Progenitor cell of endocrine pancreas (in vitro differentiated cells): ENCODE data around the gene TRIM44. TPM values are rescaled to one million over a fixed set of nuclear protein-coding genes. Genes with fewer than 3 reads are reported as not detected.

Experiments
- DNase-seq: peaks from one replicate; pipeline ENCODE4 v3.0.0; 2021; ENCODE audit warnings: low spot score; ENCODE audit not compliant: unreplicated experiment
- H3K27ac Mint-ChIP-seq: 2 replicates; pipeline ENCODE4 v1.8.0; 2021; ENCODE audit warnings: mild to moderate bottlenecking, moderate library complexity, mixed read lengths
- H3K27me3 Mint-ChIP-seq: 2 replicates; pipeline ENCODE4 v1.8.0; 2021; ENCODE audit warnings: mixed read lengths
- H3K36me3 Mint-ChIP-seq: 2 replicates; pipeline ENCODE4 v1.8.0; 2022; ENCODE audit warnings: mixed read lengths; ENCODE audit not compliant: insufficient read depth
- H3K4me1 Mint-ChIP-seq: 2 replicates; pipeline ENCODE4 v1.8.0; 2021; ENCODE audit warnings: low read depth, mixed read lengths
- H3K4me3 Mint-ChIP-seq: 2 replicates; pipeline ENCODE4 v1.8.0; 2021; ENCODE audit warnings: low read depth, mild to moderate bottlenecking, moderate library complexity, mixed read lengths
- H3K9me3 Mint-ChIP-seq: 2 replicates; pipeline ENCODE4 v1.8.0; 2021; ENCODE audit warnings: low read depth, mixed read lengths
- CTCF ChIP-seq: fragments of 200-600 bp; sonication (generic); IDR thresholded peaks from one replicate; pipeline ENCODE4 v1.5.0; 2021; ENCODE audit warnings: antibody characterized with exemption, mild to moderate bottlenecking; ENCODE audit not compliant: unreplicated experiment
- total RNA-seq: library from RNA; stranded (reverse); gene quantifications from 2 replicates; pipeline ENCODE4 v1.2.1, GENCODE V29; 2021

The TRIM44 gene
- total RNA-seq, 1 donor from 2014 or later = 65.1 TPM

DNA sequence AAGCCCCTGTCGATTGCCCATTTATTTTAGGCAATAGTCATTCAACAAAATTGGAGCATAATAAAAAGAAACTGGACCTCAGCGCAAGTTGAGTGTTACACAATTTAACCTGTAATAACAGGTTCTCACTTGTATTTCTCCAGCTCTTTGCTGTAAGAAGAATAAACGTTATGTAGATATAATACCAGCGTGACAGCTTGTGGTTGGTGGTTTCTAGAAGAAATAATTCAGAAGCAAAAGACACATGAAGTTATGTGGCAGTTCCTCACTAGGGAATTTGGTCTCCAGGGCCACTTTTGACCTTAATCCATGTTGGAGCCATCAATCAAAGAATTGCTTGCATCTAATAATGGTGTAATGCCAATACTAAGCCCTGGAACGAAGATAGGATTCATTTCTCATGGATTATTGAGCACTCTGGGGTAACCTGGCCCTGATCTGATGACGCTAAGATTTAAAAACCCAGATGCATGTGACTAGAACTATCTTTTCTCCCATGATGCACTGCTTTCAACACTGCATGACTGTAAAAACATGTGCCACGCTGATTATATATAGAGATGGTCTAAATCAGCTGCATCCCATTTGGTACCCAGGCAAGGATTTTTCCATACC, 151.6 kb downstream of the TRIM44 start:
- DNase-seq = no peak
- Mint-ChIP-seq H3K27ac (no peak overlapping the region), H3K36me3 (peaks cover 9% of the 10 kb centered on the region), H3K4me3 (no peak overlapping the region), H3K9me3 (peaks cover 5% of the 10 kb centered on the region), H3K27me3 (no peaks in the 10 kb centered on the region), H3K4me1 (peaks cover 3% of the 10 kb centered on the region)
- no peak for TF ChIP-seq CTCF

- Mint-ChIP-seq H3K4me1 (peaks cover 3% of the 10 kb centered on the region), H3K27me3 (no peaks in the 10 kb centered on the region), H3K9me3 (peaks cover 5% of the 10 kb centered on the region), H3K36me3 (peaks cover 9% of the 10 kb centered on the region), H3K27ac (no peak overlapping the region), H3K4me3 (no peak overlapping the region)
- no peak for TF ChIP-seq CTCF
- DNase-seq = no peak
These were observed 152.2 kb downstream of the TRIM44 start for GRCh38 chr11:35814720-35815305.

- no peak for DNase-seq
- H3K27me3 Mint-ChIP-seq = no peaks in the 10 kb centered on the region
- no peak overlapping the region for H3K27ac Mint-ChIP-seq
- H3K36me3 Mint-ChIP-seq = peaks cover 9% of the 10 kb centered on the region
- H3K4me1 Mint-ChIP-seq = peaks cover 3% of the 10 kb centered on the region
- H3K4me3 Mint-ChIP-seq = no peak overlapping the region
- TF ChIP-seq CTCF = no peak
- H3K9me3 Mint-ChIP-seq = peaks cover 5% of the 10 kb centered on the region
These were observed 153.2 kb downstream of the TRIM44 start for GRCh38 chr11:35815556-35816315.

GRCh38 chr11:35820614-35821013, 158.0 kb downstream of the TRIM44 start:
- Mint-ChIP-seq H3K4me1 (no peaks in the 10 kb centered on the region), H3K9me3 (peaks cover 5% of the 10 kb centered on the region), H3K27ac (no peak overlapping the region), H3K4me3 (no peak overlapping the region), H3K27me3 (no peaks in the 10 kb centered on the region), H3K36me3 (peaks cover 7% of the 10 kb centered on the region)
- DNase-seq = no peak
- no peak for TF ChIP-seq CTCF

- H3K9me3 Mint-ChIP-seq = no peaks in the 10 kb centered on the region
- no peaks in the 10 kb centered on the region for H3K27me3 Mint-ChIP-seq
- H3K4me3 Mint-ChIP-seq = no peak overlapping the region
- H3K27ac Mint-ChIP-seq = no peak overlapping the region
- peaks cover 4% of the 10 kb centered on the region for H3K4me1 Mint-ChIP-seq
- TF ChIP-seq CTCF = no peak
- DNase-seq = no peak
- no peaks in the 10 kb centered on the region for H3K36me3 Mint-ChIP-seq
These were observed 160.4 kb downstream of the TRIM44 start for GRCh38 chr11:35822815-35823495.
